GM19455 (cell line): ENCODE results near the gene CRYBG3.
A peak's percentile ranks its signal among the peaks of the same experiment; 100 is the strongest.

Experiments
- ATAC-seq: cut with Tn5 transposase; IDR thresholded peaks from one replicate; pipeline ENCODE4 v1.9.1; 2021; ENCODE audit not compliant: unreplicated experiment

The CRYBG3 gene

DNA sequence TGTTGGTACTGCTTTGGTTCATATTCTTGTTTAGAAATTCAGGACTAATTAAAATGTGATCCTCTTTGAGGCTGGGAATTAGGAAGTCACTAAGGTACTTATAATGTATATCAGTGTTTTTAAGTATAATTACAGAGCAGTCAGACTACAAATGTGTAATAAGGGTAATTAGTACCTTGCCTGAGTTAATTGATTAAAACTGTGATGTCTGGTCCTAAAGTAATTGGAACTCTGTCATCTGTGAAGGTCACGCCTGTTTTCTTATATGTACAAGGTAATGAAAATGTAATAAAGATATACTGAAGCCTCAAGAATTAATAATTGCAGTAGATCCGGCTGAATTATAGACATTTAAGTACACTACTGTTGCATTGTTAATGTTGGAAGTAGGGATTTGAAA lies 117.6 kb downstream of the CRYBG3 start:
- no peak for ATAC-seq

DNA sequence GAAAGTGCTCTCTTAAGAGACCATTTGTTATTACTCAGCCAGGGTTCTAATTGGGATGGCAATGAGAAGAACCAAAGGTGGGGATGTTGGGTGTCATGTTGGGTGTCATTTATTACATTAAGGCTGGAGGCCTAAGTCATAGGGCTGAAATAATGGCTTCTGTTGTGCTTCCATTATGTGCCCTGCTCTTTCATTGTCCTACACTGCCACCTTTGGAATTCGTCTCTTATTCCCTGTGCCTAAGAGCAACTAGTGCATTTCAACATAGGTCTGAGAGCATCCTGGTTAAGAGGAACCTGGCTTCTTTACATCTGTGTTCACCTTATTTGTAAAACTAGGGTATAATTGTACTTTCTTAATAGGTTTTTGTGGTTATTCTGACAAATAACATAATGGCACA lies 118.2 kb downstream of the CRYBG3 start:
- no peak for ATAC-seq

DNA sequence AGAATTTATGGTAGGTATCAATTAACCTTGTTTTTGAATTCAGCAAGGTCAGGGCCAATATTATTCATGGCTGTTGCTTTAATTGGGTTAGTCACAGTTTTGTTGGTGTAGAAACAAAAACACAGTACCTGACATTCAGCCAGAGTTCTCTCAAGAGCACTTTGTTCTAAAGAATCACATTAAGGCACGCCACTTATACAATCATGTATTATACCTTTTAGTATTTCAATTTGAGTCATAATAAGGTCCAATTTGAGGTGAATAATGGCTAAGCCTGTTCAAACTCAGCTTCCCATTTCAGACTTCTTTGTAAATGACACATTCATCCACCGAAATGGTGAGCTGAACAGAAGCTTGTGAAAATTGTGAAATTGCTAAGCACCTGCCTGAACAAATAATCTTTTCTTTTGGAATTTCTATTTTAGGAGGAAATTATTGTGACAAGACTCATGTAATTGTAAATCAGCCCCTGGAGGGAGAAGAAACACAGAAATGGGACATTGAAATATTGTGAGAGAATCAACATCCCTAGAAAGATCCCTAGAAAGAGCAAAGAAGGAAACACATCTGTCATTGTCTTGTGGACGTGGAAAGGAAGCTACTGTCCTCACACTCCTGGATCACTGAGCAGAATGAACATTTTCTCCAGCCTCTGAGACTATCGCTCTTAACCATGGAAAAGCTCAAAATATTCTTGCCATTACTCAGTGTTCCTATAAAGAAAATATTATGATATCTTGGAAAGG lies 121.2 kb downstream of the CRYBG3 start:
- no peak for ATAC-seq

DNA sequence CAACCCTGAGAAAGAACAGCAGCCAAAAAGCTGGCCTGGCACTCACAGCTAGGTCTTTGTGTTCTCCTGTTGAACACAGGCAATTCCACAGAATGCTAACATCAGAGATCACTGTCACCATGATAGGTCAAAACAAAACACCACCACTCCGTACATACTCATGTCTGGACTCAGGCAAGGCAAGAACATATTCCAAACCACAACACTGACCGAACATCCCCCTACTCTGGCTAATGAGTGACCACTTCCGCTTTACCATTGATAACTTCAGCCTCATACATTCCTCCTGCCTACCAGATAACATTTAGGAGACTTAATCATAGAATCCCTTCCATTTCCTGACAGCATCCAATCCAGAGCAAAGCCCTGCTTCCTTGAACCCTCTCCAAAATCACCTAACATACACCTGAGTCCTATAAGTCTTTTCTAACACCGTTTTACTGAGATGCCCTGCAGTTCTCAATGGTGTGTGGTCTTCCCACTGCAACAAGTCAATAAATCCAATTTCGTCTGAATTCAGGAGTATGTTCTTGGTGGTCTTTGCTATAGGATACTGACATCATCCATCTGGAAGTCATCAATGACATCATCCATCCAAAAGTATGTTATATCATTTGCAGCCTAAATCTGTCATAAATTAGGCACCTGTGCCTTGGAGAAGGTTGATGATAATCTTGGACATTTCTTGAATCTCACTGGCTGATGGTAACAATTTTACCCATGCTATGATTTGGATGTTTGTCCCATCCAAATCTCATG lies 126.7 kb downstream of the CRYBG3 start:
- no peak for ATAC-seq

DNA sequence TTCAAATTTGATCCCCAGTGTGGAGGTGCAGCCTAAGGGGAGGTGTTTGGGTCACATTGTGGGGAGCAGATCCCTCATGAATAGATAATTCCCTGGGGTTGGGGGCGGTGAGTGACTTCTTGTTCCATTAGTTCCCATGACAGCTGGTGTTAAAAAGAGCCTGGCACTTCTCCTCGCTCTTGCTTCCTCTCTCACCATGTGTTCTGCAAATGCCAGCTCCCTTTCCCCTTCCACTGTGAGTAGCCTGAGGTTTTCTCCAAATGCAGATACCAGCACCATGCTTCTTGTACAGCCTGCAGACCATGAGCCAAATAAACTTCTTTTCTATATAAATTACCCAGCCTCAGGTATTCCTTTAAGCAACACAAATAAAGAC lies 127.3 kb downstream of the CRYBG3 start:
- no peak for ATAC-seq

DNA sequence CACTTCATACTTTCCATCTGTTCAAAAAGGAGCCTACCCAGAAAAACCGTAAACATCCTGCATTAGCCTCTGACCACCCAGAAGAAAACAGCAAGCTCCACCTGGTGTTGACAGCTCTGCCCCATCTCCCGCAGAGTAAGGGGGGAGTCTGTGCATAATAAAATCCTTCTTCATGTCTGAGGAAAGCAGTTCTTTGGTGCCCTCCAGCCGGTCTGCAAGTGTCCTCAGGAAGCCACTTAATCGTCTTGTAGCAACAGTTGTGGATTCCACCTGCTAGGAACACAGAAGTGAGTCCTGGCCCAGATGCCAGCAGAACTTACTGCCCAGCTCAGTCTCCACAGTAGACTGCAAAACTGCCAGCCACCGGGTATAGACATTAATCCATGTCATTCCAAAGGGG lies 127.9 kb downstream of the CRYBG3 start:
- no peak for ATAC-seq

DNA sequence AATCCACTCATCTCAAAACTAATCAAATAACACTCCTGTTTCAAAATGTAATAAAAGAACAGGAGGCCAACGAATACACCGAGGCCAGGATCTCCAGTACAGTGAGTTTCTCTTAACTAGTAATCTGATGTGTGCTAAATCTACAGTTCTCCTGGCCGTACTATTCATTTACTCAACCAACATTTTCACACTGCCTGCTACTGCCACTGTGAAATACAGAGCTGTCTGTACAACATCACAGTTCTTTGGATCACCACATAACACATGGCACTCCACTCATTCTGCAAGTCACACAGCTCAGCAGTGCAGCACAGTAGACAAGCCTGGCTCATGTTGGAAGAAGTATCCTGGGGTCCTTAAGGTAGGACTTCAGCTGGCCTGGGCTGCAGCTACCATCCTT lies 128.5 kb downstream of the CRYBG3 start:
- ATAC-seq, result no peak

DNA sequence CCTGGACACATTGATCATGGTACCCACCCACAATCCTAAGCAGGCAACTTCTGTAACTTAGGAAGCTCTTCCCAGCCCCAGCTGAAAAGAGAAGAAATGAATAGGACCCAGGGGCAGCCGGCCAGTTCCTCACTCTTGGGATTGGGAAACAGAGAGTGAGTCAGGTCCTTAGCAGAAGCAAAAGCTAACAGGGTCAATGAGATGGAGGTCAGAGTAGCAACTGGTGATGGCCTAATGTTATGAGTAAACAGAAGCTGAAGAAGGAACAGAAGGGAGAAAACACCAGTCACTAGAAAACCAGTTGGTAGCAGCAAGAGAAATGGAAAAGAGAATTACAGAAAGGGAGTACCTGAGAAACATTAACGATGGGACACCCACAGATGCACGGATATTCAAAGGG lies 130.5 kb downstream of the CRYBG3 start:
- no peak for ATAC-seq

DNA sequence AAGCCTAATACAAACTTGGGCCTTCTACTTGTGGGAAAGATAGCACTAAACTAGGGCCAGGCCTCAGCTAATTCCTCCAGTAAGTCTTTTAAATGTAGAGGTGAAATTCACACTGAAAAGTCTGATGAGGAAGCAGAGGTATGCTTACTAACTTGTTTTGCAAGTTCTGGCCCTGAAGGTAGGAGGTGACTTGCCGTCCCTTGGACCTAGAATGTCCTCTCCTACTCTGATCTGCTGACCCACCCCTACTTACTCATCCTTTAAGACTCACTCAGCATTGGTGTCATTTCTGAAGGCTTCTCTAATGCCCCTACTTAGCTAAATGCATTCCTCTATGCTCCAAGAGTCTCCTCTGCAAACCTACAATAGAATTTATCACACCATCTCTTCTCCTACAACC lies 131.1 kb downstream of the CRYBG3 start:
- no peak for ATAC-seq

DNA sequence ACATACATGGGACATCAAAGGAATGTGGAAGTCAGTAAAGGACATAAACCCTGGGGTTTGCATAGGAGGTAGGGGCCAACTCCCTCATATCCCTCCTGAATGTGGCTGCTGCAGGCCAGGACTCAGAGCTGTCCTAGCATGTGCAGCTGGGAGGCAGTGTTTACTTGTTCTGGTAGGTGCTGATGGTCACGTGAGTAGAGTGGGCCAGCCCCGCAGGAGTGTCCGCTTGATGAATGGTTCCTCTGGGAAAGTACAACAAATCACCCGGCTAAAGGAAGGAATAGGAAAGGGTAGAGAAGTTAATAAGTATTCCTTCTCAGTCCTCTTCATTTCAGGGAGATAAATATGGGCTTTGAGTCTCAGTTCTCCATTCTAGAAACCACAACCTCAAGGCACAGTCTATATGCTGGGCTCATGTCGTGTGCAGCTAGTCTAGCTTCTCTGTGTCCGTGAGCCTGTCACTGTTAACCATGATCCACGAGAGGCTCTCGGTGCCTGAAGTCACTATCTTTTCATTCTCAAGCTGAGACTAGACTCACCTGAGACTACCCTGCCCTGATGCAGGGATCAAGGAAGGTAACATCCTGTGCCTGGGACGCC lies 132.5 kb downstream of the CRYBG3 start:
- ATAC-seq, result peak; percentile 61

DNA sequence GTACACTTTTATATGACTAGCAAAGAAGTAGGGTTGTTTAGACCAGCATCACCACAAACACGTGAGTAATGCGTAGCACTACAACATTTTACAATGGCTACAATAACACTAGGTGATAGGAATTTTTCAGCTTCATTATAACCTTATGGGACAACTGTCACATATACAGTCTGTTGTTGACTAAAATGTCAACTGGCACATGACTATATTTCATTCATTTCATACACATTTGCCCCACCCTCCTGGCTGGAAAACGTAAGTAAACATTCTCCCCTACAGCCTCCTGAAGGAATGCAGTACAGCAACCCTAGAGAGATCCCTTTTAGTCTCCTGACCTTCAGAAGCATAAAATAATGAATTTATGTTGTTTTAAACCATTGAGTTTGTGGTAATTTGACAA lies 134.2 kb downstream of the CRYBG3 start:
- ATAC-seq, result no peak

DNA sequence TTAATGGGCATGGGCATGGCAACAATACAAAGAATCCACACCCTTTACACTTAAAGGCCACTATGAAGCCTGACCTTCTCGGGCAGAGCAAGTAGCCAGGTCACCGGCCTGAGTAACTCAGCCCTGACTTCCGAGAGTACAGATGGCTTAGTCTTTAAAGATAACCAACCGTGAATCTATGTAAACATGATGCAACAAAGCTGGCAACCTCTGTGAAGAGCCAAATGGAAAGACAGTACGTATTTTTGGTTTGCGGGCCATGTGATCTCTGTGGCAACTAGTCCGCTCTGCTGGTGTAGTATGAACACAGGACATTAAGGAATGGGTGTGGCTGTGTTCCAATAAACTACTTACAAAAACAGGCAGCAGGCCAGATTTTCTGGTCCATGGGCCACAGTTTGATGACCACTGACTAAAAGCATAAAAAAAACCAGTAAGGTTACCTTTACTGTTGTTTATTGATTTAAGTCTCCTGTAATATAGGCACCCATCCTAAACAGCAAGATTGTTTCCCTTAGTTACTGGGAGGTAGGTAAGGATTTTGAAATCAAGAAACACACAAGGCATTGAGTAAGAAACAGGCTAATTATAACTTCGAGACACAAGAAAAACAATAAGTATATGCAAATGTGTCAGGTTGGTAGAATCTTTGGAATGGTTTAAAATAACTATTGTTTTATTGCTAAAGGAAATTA lies 136.0 kb downstream of the CRYBG3 start:
- no peak for ATAC-seq

DNA sequence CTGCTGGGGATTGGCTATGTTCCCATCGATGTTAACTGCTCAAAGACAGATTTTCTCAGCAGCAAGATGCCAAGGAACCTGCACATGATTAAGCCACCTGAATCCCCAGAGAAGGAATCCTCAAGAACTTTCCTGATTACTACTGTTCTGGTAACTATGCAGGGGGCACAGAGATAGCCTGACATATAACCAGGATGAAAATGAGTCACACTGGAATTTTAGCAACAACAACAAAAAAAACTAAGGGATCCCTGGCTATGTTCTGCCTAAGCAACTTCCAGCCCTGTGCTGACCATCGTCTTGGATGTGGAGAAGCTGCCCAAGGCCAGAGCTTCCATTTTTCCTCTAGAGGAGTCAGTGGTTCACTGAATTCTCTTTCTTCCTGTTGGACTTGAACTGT lies 136.6 kb downstream of the CRYBG3 start:
- no peak for ATAC-seq

DNA sequence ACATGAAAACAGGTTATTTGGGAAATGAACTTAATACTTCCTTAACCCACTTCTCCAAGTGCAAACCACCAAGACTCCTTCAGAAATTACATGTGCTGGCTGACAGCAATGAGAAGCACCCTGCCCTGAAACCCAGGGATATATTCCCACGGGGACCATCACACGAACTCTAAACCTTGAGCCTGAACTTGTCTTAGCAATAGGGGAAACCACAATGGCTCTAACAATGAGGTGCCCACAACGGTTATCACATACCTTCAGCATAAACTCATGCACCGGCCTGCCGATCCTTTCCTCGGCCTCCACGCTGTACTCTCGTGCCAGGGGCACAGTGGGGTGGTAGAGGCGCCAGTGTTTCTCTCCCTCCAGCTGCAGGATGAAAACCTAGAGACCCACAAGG lies 137.0 kb downstream of the CRYBG3 start:
- no peak for ATAC-seq

DNA sequence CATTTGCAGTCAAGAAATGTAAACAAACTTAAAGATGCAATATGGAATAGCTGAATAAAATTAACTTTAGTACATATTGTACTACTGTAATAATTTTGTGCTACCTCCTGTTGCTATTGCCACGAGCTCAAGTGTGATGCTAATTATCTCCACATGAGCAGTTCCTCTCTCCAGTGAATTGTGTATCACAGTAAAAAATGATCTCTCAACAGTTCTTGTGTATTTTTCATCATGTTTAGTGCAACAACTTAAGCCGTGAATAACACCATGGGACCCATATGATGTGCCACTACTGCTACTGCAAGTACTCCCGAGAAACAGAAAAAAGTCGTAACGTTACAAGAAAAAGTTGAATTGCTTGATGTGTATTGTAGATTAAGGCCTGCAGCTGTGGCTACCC lies 138.1 kb downstream of the CRYBG3 start:
- no peak for ATAC-seq

DNA sequence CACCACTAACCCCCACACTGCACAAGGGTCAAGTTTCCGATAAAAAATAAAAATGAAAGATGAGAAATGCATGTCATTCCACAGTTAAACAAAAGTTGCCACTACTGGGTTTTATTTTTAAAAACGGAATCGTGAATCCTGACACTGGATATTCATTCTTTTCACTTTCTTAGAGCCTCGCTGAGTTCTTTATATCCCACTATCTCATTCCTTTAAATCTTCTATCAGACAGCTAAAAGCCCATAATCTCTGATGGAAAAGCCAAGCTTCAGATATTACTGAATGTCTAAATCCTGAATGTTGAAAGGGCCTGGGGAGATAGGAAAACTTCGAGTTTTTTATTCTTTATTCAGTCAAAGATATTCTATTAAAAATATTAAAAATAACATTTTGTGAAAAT lies 138.7 kb downstream of the CRYBG3 start:
- no peak for ATAC-seq

DNA sequence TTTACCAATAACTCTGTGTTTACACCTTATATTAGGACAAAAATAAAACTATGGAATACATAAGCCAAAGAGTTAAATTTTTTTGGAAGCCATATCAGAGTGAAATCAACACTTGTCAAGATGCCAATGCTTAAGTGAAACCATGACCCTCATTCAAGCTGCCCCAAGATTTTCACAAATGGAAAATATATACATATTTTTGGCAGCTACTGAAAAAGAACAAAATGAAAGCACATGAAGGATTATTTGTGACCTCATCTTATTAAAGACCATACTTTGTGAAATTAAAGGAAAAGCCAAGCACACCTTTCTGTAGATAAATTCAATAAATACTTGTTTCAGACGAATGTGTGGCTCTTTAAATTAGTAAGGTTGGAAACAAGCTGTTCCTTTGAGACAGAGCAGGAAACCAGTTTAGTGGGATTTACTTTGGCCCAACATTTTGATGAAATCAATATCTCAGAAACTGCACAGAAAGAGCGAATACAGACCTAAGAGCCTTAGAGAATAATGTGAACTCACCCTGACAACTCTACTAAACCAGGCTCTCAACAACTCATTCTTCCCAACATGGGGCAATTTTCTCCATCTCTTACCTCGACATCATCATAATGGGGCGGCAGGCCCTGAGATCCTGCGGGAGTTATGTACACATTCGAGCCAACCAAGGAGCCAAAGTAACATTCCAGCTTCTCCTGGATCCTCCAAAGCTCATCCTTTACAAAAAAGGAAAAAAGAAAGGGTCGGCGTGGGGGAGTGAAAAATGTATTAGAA lies 139.4 kb downstream of the CRYBG3 start:
- ATAC-seq, result no peak

DNA sequence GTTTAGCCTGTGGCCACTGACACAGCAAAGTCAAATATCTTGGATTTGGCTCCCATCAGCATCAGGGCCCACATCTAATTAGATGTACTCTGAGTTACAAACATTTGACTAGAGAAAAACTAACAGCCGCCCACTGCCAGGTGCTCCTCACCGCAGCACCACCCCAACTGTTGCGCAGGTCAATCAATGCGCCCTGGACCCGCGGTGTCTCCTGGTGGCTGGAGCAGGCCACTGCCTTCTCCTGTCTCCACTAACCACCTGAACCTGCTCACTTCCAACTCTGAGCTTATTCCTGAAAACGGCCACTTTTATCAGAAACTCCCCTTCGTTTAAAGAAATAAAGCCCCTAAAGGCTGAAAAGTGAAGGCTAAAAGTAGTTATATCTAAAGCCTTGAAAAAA lies 146.2 kb downstream of the CRYBG3 start:
- no peak for ATAC-seq

DNA sequence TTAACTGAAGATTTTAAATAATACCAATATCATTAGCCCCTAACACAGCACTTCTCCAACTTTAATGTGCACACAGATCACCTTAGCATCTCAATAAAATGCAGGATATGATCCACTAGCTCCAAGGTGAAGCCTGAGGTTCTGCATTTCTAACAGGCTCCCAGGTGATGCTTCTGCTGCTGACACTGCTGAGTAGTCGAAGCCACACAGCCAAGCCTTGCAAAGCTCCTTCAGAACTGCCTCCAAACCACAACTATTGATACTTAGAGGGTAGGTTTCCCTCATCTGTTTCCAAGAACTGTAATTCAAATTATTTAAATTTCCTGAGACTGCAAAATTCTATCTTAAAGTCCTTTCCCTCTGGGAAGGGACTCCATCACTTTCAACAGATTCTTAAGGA lies 146.6 kb downstream of the CRYBG3 start:
- no peak for ATAC-seq

DNA sequence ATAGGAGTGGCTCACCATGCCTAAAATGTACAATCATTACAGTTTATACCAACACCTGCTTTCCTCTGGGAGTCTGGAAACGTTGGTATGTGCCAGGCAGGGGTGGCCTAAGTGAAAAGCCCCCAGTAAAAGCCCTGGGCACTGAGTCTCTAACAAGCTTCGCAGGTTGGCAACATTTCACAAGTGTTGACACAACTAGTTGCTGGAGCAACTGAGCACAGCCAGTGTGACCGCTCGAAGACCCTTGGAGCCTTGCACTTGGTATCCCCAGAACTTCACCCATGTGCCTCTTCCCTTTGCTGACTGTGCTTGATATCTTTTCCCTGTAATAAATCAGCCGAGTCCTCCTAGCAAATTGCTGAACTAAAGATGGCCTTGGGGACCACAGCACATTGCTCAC lies 147.7 kb downstream of the CRYBG3 start:
- no peak for ATAC-seq

DNA sequence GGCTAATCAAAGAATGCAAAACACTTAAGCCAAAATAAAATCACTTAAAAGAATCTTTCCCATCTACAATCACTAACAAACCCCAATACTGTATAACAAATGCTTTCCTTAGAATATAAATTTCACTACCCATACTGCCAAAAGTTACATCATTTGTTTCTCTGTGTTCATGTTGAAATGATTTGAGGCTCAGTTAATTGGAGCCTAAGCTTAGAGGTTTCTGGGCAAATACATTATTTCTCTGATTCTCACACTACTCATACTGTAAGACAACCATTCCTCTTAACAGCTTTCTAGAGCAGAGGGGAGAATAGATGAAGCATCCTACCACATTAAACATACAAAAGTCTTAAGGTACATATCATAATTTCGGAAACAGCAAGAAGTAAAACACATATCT lies 148.3 kb downstream of the CRYBG3 start:
- ATAC-seq, result no peak
